Measurements from ENCODE around the gene OR10A5.
"Not testable (repeated sequence)": the region's sequence is repeated elsewhere in the genome, so short reads cannot be mapped to it uniquely, and the experiment has no call there.

The OR10A5 gene

GRCh38 chr11:6876914-6877313, 31.4 kb downstream of the OR10A5 start:
- no peak for DNase-seq

GRCh38 chr11:6882751-6883150, 37.3 kb downstream of the OR10A5 start:
- no peak for DNase-seq

- DNase-seq: not testable (repeated sequence)
Measured at GRCh38 chr11:6887711-6888110, 42.2 kb downstream of the OR10A5 start.

- DNase-seq: no peak
Measured at GRCh38 chr11:6888830-6889229, 43.3 kb downstream of the OR10A5 start.

GRCh38 chr11:6889835-6890234, 44.4 kb downstream of the OR10A5 start:
- no peak for DNase-seq

- no peak for DNase-seq
Measured at GRCh38 chr11:6892400-6892799, 46.9 kb downstream of the OR10A5 start, which contains the start of gene OR2D2. Gene OR2D2, minus strand, starts transcription at chr11:6892500. Its CDS starts 0 bp downstream, at chr11:6892500.

- DNase-seq: no peak
Measured at GRCh38 chr11:6894097-6894496, 48.6 kb downstream of the OR10A5 start.

GRCh38 chr11:6895010-6895409, 49.5 kb downstream of the OR10A5 start:
- DNase-seq: peak; percentile 47
